Measurements from ENCODE around the gene SPTSSA. TPM values are rescaled to one million over a fixed set of nuclear protein-coding genes. Genes with fewer than 3 reads are reported as not detected.

SPTSSA gene
- total and polyA plus RNA-seq, 10 of the 15 experiments (the other 5 are each of a cell fraction or from before 2014, with no cell fraction given): 9.3 to 37.7 (median 21.0) TPM

- DNase-seq (ENCODE audit: low read depth, low spot score): no peak
- Histone ChIP-seq H3K4me1 (ENCODE audit: control insufficient read depth, insufficient read depth, low read length) (no peaks in the 10 kb centered on the region), H2AFZ (ENCODE audit: control insufficient read depth, low read depth, low read length) (no peak overlapping the region), H3K4me2 (ENCODE audit: control insufficient read depth, insufficient read depth) (no peak overlapping the region), H3K36me3 (ENCODE audit: control insufficient read depth in 2 of 2, insufficient read depth in 2 of 2, low read length in 1 of 2) (no peaks in the 10 kb centered on the region), H3K9ac (ENCODE audit: control insufficient read depth, insufficient read depth, low read length) (no peak overlapping the region), H4K20me1 (ENCODE audit: control insufficient read depth, insufficient read depth) (no peaks in the 10 kb centered on the region), H3K79me2 (ENCODE audit: control insufficient read depth, insufficient read depth, low read length) (no peaks in the 10 kb centered on the region), H3K4me3 (no peak overlapping the region), H3K9me3 (replicated peaks; ENCODE audit: control insufficient read depth, insufficient read depth, low read length) (no peaks in the 10 kb centered on the region), H3K27me3 (replicated peaks in 1 of 2; ENCODE audit: control insufficient read depth in 2 of 2, insufficient read depth in 2 of 2, low read length in 1 of 2) (no peaks in the 10 kb centered on the region), H3K27ac (ENCODE audit: control insufficient read depth, insufficient read depth) (no peak overlapping the region)
- in situ Hi-C loops (cut with MboI): no loop called here
- ChIA-PET CTCF (interaction anchor here (2.5 to 2.6 kb wide), 2 partner anchors 165 to 174 kb away, joined by 9 read pairs; no protein-coding TSS in a partner anchor), RAD21 (ENCODE audit: unreplicated experiment) (interaction anchor here (3.2 kb wide), 1 partner anchor 166 kb away, joined by 19 read pairs; no protein-coding TSS in a partner anchor), POLR2A (interaction anchor here (1.0 kb wide), 1 partner anchor 167 kb away, joined by 3 read pairs; no protein-coding TSS in a partner anchor), SMC1A (ENCODE audit: uncharacterized antibody, unreplicated experiment) (interaction anchor here (3.1 kb wide), 1 partner anchor 165 kb away, joined by 19 read pairs; no protein-coding TSS in a partner anchor)
- no peak for FAIRE-seq
- ATAC-seq: no peak
- BruUV-seq (replicated peaks): no TSS peak
- 79% methylated on average over 14 of the region's 14 CpGs for WGBS (ENCODE audit: insufficient coverage, insufficient replicate concordance, low lambda C conversion rate, missing lambda C conversion rate)
- TF ChIP-seq BRCA1 (IDR thresholded peaks at IDR 0.05; ENCODE audit: low read depth, low read length) (no peak), EED (IDR thresholded peaks at IDR 0.05; ENCODE audit: low read depth) (no peak), CEBPZ (IDR thresholded peaks at IDR 0.05; ENCODE audit: low read depth, low read length) (no peak), FOXK2 (IDR thresholded peaks at IDR 0.05) (no peak), IRF4 (IDR thresholded peaks at IDR 0.05; ENCODE audit: low read depth, low read length) (no peak), CREM (IDR thresholded peaks at IDR 0.05; ENCODE audit: low read depth) (no peak), MXI1 (IDR thresholded peaks at IDR 0.05; ENCODE audit: low read depth, low read length) (no peak), HDAC2 (IDR thresholded peaks at IDR 0.05) (no peak), CBFB (IDR thresholded peaks at IDR 0.05; ENCODE audit: low read depth) (no peak), RAD51 (IDR thresholded peaks at IDR 0.05) (no peak), MAX (IDR thresholded peaks at IDR 0.05; ENCODE audit: low read depth, low read length) (no peak), YY1 (IDR thresholded peaks at IDR 0.05; ENCODE audit: low read depth, low read length) (no peak), NR2F1 (conservative IDR thresholded peaks at IDR 0.05) (no peak), DPF2 (IDR thresholded peaks at IDR 0.05) (no peak), NR2C2 (IDR thresholded peaks at IDR 0.05; ENCODE audit: borderline replicate concordance, control insufficient read depth, insufficient read length, low read depth) (no peak)
- intact Hi-C loops (cut with micrococcal nuclease; ENCODE audit: unreplicated experiment): no loop called here
Observed at GRCh38 chr14:34496679-34497513, 34.9 kb upstream of the SPTSSA start.
